Retina (tissue), 1 donor: ENCODE results near the gene UGT3A1.

ENCODE experiments used
- DNase-seq: peaks from one replicate; pipeline ENCODE4 v3.0.0-alpha.2; 2016

The UGT3A1 gene

GRCh38 chr5:35908228-35908627 lies 83.0 kb downstream of the UGT3A1 start:
- no peak for DNase-seq

GRCh38 chr5:35904443-35905132 lies 86.6 kb downstream of the UGT3A1 start:
- no peak for DNase-seq

- DNase-seq, result no peak
Measured at GRCh38 chr5:35903631-35904203, 87.5 kb downstream of the UGT3A1 start.

GRCh38 chr5:35902046-35902672 lies 89.0 kb downstream of the UGT3A1 start:
- DNase-seq, result no peak
